Stimulated activated CD4-positive, alpha-beta T cell treated with anti-CD3 and anti-CD28 coated beads, Interleukin-2, amount 100 ng/mL, for 24 hours (primary cell): ENCODE measurements around the gene CAPN13.

ENCODE experiments used
- DNase-seq, 2 donors: peaks; one replicate each; pipeline ENCODE4 v3.0.0-alpha.2; 2020

The CAPN13 gene

GRCh38 chr2:30697242-30698103 lies 109.8 kb downstream of the CAPN13 start:
- DNase-seq, result peak in 1 of 2 donors; percentile 15

DNA sequence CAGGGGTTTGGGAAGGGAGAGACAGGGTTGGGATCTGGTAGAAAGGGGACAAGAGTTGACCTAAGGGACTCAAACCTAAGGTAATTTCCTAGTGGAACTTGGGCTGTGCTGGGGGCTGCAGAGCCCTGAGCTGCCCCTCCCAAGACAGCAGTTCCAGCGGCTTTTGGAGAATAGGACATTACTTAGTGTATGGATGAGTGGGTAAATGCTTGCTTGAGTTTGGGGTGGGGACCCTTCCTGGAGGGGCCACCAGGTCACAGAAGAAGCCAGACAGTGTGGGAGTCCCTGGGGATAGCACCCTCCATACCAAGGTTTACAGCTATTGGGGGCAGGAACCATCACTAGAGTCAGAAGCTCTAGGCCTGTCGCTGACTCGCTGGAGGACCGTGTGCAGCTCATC lies 111.5 kb downstream of the CAPN13 start:
- DNase-seq, result no peak

DNA sequence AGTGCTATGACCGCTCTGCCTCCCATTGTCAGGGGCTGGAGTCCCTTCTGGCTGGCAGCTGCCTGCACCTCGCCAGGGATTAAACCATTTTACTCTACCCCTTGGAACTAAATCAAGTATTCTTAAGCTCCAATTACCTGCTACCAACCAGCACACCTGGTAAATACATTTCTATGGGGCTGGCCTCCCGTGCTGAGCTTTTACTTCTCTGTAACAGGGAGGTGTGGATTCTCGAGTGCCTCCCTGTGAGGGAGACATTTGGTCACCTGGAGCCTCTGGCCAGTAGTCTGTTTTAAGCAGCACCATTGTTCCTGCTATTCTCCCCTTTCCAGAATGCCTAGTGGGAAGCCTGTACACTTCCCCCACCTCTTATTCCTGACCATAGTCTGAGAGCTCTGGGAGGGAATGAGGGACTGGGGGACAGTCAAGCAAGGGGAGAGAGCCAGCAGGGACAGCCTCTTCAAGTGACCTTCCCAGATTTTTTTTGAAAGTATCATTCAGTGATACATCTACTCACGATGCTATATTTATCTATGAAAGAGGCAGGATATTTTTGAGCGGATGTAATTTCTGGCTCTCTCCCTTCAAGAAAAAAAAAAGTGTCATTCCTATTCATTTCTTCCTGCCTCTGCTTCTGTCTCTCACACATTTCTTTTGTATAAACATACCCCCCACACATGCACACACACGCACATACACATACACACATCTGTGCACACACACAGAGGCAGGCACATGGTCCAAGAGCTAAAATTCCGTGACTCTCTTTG lies 112.8 kb downstream of the CAPN13 start:
- DNase-seq, result no peak

GRCh38 chr2:30693821-30694281 lies 113.4 kb downstream of the CAPN13 start:
- DNase-seq, result no peak

DNA sequence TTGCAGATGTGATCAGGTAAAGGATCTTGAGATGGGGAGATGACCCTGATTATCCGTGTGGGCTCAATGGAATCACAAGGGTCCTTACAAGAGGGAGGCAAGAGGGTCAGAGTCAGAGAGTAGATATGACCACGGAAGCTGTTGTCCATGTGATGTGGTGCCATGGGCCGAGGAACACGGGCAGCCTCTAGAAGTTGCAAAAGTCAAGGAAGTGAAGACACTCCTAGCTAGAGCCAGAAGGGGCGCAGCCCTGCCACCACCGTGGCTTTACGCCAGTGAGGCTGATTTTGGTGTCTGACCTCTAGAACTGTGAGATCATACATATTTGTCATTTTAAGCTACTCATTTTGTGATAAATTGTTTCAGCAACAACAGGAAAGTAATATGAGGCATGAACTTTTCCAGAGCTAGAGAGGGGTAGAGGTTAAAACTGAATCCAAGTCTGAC lies 114.4 kb downstream of the CAPN13 start:
- no peak for DNase-seq

GRCh38 chr2:30691948-30692828 lies 115.1 kb downstream of the CAPN13 start:
- DNase-seq, result no peak

DNA sequence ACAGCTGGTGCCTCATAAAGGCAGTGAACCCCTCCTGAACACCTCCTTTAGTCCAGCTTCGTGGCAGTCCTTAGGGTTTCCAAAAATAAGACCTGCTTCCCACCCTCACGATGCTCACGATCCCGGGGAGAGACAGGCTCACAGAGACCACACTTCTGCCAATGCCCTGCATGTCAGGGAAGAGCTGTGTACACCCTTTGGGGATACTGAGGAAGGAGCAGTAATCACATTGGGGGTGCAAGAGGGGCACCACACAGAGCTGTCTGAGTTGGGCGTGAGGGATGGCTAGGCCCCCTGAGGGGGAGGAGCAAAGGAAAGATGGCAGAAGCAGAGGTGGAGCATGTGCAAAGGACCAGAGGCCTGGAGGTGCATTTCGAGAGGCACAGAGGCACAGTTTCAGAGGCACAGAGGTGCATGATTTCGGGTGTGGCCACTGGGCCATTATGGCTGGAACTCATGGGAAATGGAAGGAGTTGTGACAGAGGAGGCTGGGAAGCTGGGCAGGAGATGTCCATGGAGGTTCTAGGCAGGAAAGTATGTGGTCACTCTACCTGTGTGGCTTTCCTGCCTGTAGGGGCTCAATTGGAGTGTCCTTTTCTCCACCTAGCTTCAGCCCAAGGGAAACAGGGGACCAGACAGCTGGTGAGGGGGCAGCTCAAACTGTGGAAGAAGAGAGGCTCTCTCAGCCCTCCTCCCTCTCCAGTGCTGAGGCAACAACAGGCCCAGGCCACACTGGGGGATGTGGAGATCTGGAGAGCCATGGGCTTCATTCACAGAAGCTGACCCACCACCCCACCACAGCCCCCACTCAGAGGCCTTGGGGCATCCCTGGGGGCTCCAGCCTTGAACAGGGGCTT lies 115.9 kb downstream of the CAPN13 start:
- no peak for DNase-seq

DNA sequence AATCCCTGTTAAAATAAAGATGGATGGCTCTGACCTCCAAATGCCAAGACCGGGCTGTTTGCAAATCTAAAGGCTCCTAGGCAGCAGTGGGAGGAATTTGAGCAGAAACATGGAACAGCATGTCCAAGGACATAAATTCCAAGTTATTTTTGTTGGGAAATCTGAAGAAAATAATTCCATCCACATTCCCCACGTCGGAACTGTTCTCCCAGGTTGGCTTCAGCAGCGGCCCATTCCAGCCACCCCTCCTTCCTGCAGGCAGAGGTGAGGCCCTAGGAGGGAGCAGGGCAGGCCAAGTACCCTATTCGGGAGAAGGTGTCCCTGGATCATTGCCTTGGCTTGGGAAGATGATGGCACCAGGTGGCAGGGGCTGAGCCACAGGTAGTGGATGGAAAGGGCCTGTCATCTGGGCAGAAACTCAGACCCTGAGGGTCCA lies 117.1 kb downstream of the CAPN13 start:
- no peak for DNase-seq

GRCh38 chr2:30689496-30690125 lies 117.6 kb downstream of the CAPN13 start:
- DNase-seq, result no peak

- DNase-seq, result no peak
These were observed 118.3 kb downstream of the CAPN13 start for GRCh38 chr2:30688956-30689401.

DNA sequence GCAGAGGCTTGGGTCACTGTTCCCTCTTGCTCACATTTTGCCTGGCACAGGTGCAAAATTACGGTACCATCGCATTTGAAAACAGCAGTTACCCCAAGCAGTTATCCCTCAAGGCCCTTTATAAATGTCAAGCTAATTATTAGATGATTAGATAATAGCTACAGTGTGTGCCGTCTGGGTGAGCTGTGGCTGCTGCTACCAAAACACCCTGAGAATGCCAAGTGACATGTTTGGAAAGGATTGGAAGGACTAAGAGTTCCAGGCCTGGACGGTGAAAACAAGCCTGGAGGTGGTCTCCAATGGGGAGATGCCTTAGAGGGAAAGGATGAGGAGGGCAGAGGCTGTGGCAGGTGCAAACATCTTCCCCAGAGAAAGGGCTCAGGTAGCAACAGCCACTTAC lies 120.6 kb downstream of the CAPN13 start:
- DNase-seq, result no peak

- peak in 1 of 2 donors; percentile 24 for DNase-seq
These were observed 121.2 kb downstream of the CAPN13 start for GRCh38 chr2:30686000-30686399.

GRCh38 chr2:30684996-30685395 lies 122.2 kb downstream of the CAPN13 start:
- no peak for DNase-seq

DNA sequence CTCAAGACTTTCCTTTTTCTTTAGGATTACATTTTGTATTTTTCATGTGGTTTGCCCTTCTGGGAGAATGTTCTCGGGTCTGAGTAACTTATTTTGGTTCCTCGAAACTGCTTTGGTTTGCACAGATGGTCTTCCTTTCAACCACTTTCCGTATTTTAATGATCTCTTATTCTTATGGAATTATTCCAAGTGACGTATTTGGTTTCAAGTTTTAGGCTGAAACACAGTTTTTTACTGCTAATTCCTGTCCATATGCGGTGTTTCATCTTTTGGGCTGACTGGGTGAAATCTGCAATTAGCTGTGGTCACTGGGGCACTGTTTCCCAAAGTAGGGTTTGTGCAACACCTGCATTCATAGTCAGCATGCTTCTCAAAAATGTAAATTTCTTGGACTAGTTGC lies 122.7 kb downstream of the CAPN13 start:
- no peak for DNase-seq

DNA sequence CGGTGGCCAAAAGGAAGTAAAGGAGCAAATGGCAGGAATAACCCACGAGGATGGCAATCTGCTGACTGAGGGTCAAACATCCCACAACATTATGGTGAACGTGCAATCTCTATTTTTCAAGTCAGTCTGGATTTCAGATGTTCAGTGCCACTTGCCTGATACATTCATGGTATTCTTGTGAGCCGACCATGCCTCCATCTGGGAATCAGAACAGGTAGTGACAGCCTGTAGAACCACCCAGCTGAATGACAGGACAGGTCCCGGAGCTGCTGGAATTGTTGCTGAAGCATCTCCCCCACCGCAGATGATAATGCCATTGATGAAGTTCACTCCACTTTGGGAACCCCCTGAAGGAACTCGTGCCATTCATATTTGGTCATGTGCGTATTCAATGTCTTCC lies 123.2 kb downstream of the CAPN13 start:
- no peak for DNase-seq

DNA sequence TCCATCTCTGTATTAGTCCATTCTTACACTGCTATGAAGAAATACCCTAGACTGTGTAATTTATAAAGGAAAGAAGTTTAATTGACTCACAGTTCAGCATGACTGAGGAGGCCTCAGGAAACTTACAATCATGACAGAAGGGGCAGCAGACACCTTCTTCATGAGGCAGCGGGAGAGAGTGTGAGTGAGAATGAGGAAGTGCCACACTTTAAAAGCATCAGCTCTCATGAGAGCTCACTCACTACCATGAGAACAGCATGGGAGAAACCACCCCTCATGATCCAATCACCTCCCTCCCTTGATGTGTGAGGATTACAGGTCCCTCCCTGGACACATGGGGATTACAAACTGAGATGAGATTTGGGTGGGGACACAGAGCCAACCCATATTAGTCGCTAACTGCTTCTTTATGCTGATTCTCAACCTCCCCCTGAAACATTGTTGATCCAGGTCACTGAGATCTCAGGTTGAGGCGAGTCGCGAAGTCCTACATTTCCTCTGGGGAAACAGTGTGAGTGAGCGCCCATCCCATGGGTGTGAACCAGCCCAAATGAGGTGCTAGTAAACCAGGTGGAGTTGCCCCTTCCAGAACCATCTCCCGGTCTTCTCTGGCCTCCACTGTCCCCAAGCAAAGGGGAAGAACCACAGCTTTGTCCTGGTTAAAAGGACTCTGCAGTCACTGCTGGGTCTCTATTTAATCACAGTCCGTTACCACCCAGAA lies 123.8 kb downstream of the CAPN13 start:
- no peak for DNase-seq

DNA sequence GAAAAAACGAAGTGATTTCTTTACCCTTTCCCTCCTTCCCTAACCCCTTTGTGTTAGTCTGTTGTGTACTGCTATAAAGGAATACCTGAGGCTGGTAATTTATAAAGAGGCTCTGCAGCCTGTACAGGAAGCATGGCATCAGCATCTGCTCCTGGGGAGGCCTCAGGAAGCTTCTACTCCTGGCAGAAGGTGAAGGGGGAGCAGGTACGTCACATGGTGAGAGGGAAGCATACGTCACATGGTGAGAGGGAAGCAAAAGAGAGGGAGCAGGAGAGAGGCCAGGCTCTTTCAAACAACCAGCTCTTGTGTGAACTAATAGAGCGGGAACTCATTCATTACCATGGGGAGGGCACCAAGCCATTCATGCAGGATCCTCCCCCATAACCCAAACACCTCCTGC lies 126.2 kb downstream of the CAPN13 start:
- DNase-seq, result no peak

GRCh38 chr2:30680121-30680520 lies 127.1 kb downstream of the CAPN13 start:
- DNase-seq, result no peak

GRCh38 chr2:30679426-30680088 lies 127.7 kb downstream of the CAPN13 start:
- DNase-seq, result no peak
